IMR-90 (cell line): ENCODE results near the gene ELF5. TPM values are rescaled to one million over a fixed set of nuclear protein-coding genes. Genes with fewer than 3 reads are reported as not detected.

Source experiments
- ATAC-seq: fragments of 200-7000 bp; cut with Tn5 transposase; 2 replicates; pipeline ENCODE4 v1.9.1; 2020; ENCODE audit warnings: low read depth, mild to moderate bottlenecking, moderate library complexity
- BruUV-seq: library from RNA; stranded (reverse); fragments of 400-500 nt; replicated peaks from 2 replicates; lab custom pipeline; 2021; lab: Mats Ljungman, UMichigan
- CTCF ChIA-PET: fragments of 300-600 bp; formaldehyde crosslinking; extraction: SDS; loops from one replicate; lab custom pipeline; 2021; ENCODE audit warnings: antibody characterized with exemption; lab: Yijun Ruan, JAX
- POLR2A ChIA-PET: fragments of 300-600 bp; sonication (Branson Sonifier 250); formaldehyde crosslinking; loops from one replicate; lab custom pipeline; 2022; ENCODE audit warnings: antibody characterized with exemption; ENCODE audit not compliant: unreplicated experiment; lab: Charles Lee
- DNase-seq: peaks from one replicate; pipeline ENCODE4 v3.0.0; 2013
- H2AFZ ChIP-seq: replicated peaks from 2 replicates; pipeline ENCODE3; 2013; ENCODE audit warnings: low read length, mild to moderate bottlenecking; ENCODE audit not compliant: poor library complexity
- H2AK5ac ChIP-seq: 2 replicates; pipeline ENCODE4 v1.6.1; 2013; ENCODE audit warnings: low read depth, low read length, inconsistent platforms
- H2AK9ac ChIP-seq: replicated peaks from 2 replicates; pipeline ENCODE3; 2013; ENCODE audit warnings: mild to moderate bottlenecking, low read depth, low read length, moderate library complexity; ENCODE audit not compliant: poor library complexity
- H2BK120ac ChIP-seq: 2 replicates; pipeline ENCODE4 v1.6.1; 2013; ENCODE audit warnings: low read depth, low read length, inconsistent platforms
- H2BK15ac ChIP-seq: 3 replicates; pipeline ENCODE4 v1.6.1; 2013; ENCODE audit warnings: low read depth, low read length, inconsistent platforms
- H2BK20ac ChIP-seq: 2 replicates; pipeline ENCODE4 v1.6.1; 2013; ENCODE audit warnings: low read depth, mild to moderate bottlenecking, inconsistent platforms, low read length, moderate library complexity
- H2BK5ac ChIP-seq: 2 replicates; pipeline ENCODE4 v1.6.1; 2013; ENCODE audit warnings: mild to moderate bottlenecking, low read depth, low read length, inconsistent platforms; ENCODE audit not compliant: poor library complexity, severe bottlenecking
- H3K14ac ChIP-seq: replicated peaks from 2 replicates; pipeline ENCODE4 v1.6.1; 2013; ENCODE audit warnings: low read depth, low read length, inconsistent platforms
- H3K18ac ChIP-seq: 2 replicates; pipeline ENCODE4 v1.6.1; 2013; ENCODE audit warnings: low read depth, low read length, control low read depth
- H3K23ac ChIP-seq: 2 replicates; pipeline ENCODE4 v1.6.1; 2013; ENCODE audit warnings: low read depth, low read length, inconsistent platforms
- H3K27ac ChIP-seq: 2 replicates; pipeline ENCODE4 v1.5.1; 2013; ENCODE audit warnings: mild to moderate bottlenecking, control low read depth, low read length; ENCODE audit not compliant: insufficient read depth
- H3K27me3 ChIP-seq: 2 replicates; pipeline ENCODE4 v1.6.1; 2013; ENCODE audit warnings: low read length; ENCODE audit not compliant: control insufficient read depth, insufficient read depth
- H3K36me3 ChIP-seq: 2 replicates; pipeline ENCODE4 v1.6.1; 2013; ENCODE audit warnings: low read length, mixed read lengths; ENCODE audit not compliant: control insufficient read depth, insufficient read depth
- H3K4ac ChIP-seq: 2 replicates; pipeline ENCODE4 v1.6.1; 2013; ENCODE audit warnings: low read depth, low read length, inconsistent platforms
- H3K4me1 ChIP-seq: 2 replicates; pipeline ENCODE4 v1.6.1; 2013; ENCODE audit warnings: low read length, mixed read lengths; ENCODE audit not compliant: control insufficient read depth, insufficient read depth
- H3K4me2 ChIP-seq: 2 replicates; pipeline ENCODE4 v1.6.1; 2013; ENCODE audit warnings: low read depth, mild to moderate bottlenecking, control low read depth, low read length, moderate library complexity
- H3K4me3 ChIP-seq: 2 replicates; pipeline ENCODE4 v1.5.1; 2013; ENCODE audit warnings: low read depth, mild to moderate bottlenecking, control low read depth, low read length, moderate library complexity; ENCODE audit not compliant: insufficient read depth
- H3K56ac ChIP-seq: 2 replicates; pipeline ENCODE4 v1.6.1; 2013; ENCODE audit warnings: low read length, inconsistent platforms; ENCODE audit not compliant: insufficient read depth; ENCODE audit errors: extremely low read depth
- H3K79me1 ChIP-seq, 2 experiments: 2 replicates each; pipeline ENCODE4 v1.6.1; 2013; ENCODE audit warnings: low read length in 2 of 2, inconsistent platforms in 1 of 2, low read depth in 1 of 2
- H3K9ac ChIP-seq: 2 replicates; pipeline ENCODE4 v1.6.1; 2013; ENCODE audit warnings: low read depth, low read length, control low read depth
- H3K9me1 ChIP-seq: 2 replicates; pipeline ENCODE4 v1.6.1; 2013; ENCODE audit warnings: low read length, inconsistent platforms; ENCODE audit not compliant: insufficient read depth
- H3K9me3 ChIP-seq: 2 replicates; pipeline ENCODE4 v1.6.1; 2013; ENCODE audit warnings: low read length; ENCODE audit not compliant: control insufficient read depth, insufficient read depth
- H4K20me1 ChIP-seq: 2 replicates; pipeline ENCODE4 v1.6.1; 2013; ENCODE audit warnings: low read length, inconsistent platforms; ENCODE audit not compliant: insufficient read depth
- H4K5ac ChIP-seq: 2 replicates; pipeline ENCODE4 v1.6.1; 2013; ENCODE audit warnings: mild to moderate bottlenecking, low read depth, low read length, control low read depth
- H4K8ac ChIP-seq, 2 experiments: 2 replicates each; pipeline ENCODE4 v1.6.1; 2013; ENCODE audit warnings: low read depth in 2 of 2, low read length in 2 of 2, control low read depth in 1 of 2, inconsistent platforms in 1 of 2
- H4K91ac ChIP-seq: 2 replicates; pipeline ENCODE4 v1.6.1; 2013; ENCODE audit warnings: low read depth, low read length, inconsistent platforms; ENCODE audit not compliant: insufficient read depth
- BHLHE40 ChIP-seq: fragments of 150-350 bp; IDR thresholded peaks from 2 replicates; pipeline ENCODE4 v1.6.1; 2016; ENCODE audit warnings: mild to moderate bottlenecking, low read depth, low read length
- CEBPB ChIP-seq: IDR thresholded peaks from 2 replicates; pipeline ENCODE4 v1.6.1; 2012; ENCODE audit warnings: low read depth, low read length, improper control_type of control experiment
- CHD1 ChIP-seq: IDR thresholded peaks from 2 replicates; pipeline ENCODE4 v1.6.1; 2012; ENCODE audit warnings: low read depth, low read length, improper control_type of control experiment
- CTCF ChIP-seq: conservative IDR thresholded peaks from 2 replicates; pipeline ENCODE4 v1.5.1; 2012; ENCODE audit warnings: mild to moderate bottlenecking, low read depth, low read length, improper control_type of control experiment
- FOS ChIP-seq: fragments of 150-350 bp; IDR thresholded peaks from 2 replicates; pipeline ENCODE4 v1.6.1; 2016; ENCODE audit warnings: low read depth, low read length
- MAFK ChIP-seq: IDR thresholded peaks from 2 replicates; pipeline ENCODE4 v1.6.1; 2012; ENCODE audit warnings: low read depth, low read length, improper control_type of control experiment
- MXI1 ChIP-seq: IDR thresholded peaks from 2 replicates; pipeline ENCODE4 v1.6.1; 2012; ENCODE audit warnings: low read depth, mild to moderate bottlenecking, low read length, moderate library complexity, borderline replicate concordance
- NFE2L2 ChIP-seq: fragments of 150-350 bp; IDR thresholded peaks from 2 replicates; pipeline ENCODE4 v1.6.1; 2016; ENCODE audit warnings: low read depth, mild to moderate bottlenecking, low read length
- RAD21 ChIP-seq: IDR thresholded peaks from 2 replicates; pipeline ENCODE4 v1.6.1; 2012; ENCODE audit warnings: low read length, improper control_type of control experiment
- RCOR1 ChIP-seq: IDR thresholded peaks from 2 replicates; pipeline ENCODE4 v1.6.1; 2012; ENCODE audit warnings: mild to moderate bottlenecking, low read length, improper control_type of control experiment; ENCODE audit not compliant: insufficient replicate concordance
- RFX5 ChIP-seq: IDR thresholded peaks from 2 replicates; pipeline ENCODE4 v1.8.0; 2012; ENCODE audit warnings: low read depth, mild to moderate bottlenecking, low read length, moderate library complexity
- WGBS, 2 experiments: methylation state at CpG; one replicate each; pipeline versions ENCODE4 v1.1.5 to v1.1.7; 2013; ENCODE audit warnings: missing lambda C conversion rate in 2 of 2; ENCODE audit not compliant: insufficient read length in 1 of 2; ENCODE audit errors: extremely low coverage in 2 of 2; 5-methylcytosine and 5-hydroxymethylcytosine counted together
- dilution Hi-C: fragments of 300-500 bp; cut with HindIII; formaldehyde crosslinking; loops from one replicate; pipeline ENCODE4 v1.14.3; 2018; ENCODE audit warnings: low sequenced_read_pairs; ENCODE audit not compliant: unreplicated experiment
- in situ Hi-C: fragments of 300-500 bp; cut with MboI; formaldehyde crosslinking; loops from 3 replicates; pipeline ENCODE4 v1.14.3; 2019; ENCODE audit warnings: low sequenced_read_pairs, inconsistent platforms, mixed read lengths
- intact Hi-C: fragments of 100-400 bp; cut with micrococcal nuclease; formaldehyde crosslinking; loops from 2 replicates; pipeline ENCODE4 v1.10.0; 2022
- polyA plus RNA-seq, 3 experiments: library from polyadenylated mRNA; depleted of rRNA; stranded (reverse); fragments of >200 nt; gene quantifications; 2 replicates each; pipeline ENCODE4 v1.2.3, GENCODE V29; 2012; ENCODE audit warnings: low replicate concordance in 1 of 3
- total RNA-seq: library from RNA; depleted of rRNA; stranded (reverse); fragments of >200 nt; gene quantifications from 2 replicates; pipeline ENCODE4 v1.2.3, GENCODE V29; 2012
- TF ChIP-seq, protein P1 (sequence below): fragments of 150-350 bp; IDR thresholded peaks from 2 replicates; pipeline ENCODE4 v1.6.1; 2016; ENCODE audit warnings: low read depth, mild to moderate bottlenecking, low read length, moderate library complexity, borderline replicate concordance

The ELF5 gene
- total and polyA plus RNA-seq, 2 of the 4 experiments (the other 2 are of a cell fraction) = not detected

DNA sequence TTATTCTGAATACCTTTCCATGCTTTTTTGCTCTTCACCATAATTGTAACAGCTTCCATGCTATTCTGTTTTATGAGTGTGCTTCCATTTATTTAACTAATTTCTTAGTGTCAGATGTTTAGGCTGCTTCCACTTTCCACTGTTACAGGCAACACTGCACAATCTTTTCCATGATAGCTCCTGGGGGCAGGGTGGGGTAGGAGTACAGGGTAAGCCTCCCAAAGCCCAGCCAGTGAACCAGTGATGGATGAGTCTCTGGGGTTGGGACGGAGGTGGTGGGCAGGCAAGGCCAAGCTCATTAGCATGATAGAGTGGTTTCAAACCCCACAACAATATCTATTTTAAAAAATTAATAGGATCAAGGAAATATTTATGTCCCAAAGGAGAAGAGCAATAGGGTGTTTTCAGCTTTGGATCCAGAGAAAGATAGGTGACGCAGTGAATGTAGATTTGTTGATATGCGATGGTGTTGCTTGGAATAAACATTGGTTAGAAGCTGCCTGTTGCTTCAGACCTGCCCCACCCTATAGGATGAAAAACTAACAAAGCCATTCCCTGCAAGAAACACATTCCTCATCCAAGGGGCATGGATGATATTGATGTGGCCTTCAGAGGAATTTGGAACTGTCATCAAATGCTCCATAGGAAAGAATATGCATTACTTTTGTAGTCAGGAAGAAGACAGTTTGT is 17.1 kb upstream of the ELF5 start:
- Histone ChIP-seq H2AFZ (no peak overlapping the region), H3K36me3 (no peaks in the 10 kb centered on the region), H2BK120ac (no peak overlapping the region), H3K56ac (no peak overlapping the region), H2AK9ac (no peak overlapping the region), H3K23ac (no peak overlapping the region), H3K4me2 (no peak overlapping the region), H2BK5ac (no peak overlapping the region), H3K4me3 (no peak overlapping the region), H2BK15ac (no peak overlapping the region), H2AK5ac (no peak overlapping the region), H3K14ac (no peak overlapping the region), H3K4ac (no peak overlapping the region), H4K8ac (no peak overlapping the region), H3K4me1 (no peaks in the 10 kb centered on the region), H3K27ac (no peak overlapping the region), H3K18ac (no peak overlapping the region), H4K20me1 (no peaks in the 10 kb centered on the region), H3K79me1 (no peaks in the 10 kb centered on the region), H3K9ac (no peak overlapping the region), H4K91ac (no peak overlapping the region), H3K27me3 (peaks cover 30% of the 10 kb centered on the region), H3K9me1 (no peaks in the 10 kb centered on the region), H2BK20ac (no peak overlapping the region), H4K5ac (no peak overlapping the region), H3K9me3 (peaks cover 10% of the 10 kb centered on the region)
- TF ChIP-seq RAD21 (no peak), MXI1 (no peak), CEBPB (no peak), MAFK (no peak), NFE2L2 (no peak), RCOR1 (no peak), FOS (no peak), RFX5 (no peak), BHLHE40 (no peak), CHD1 (no peak), CTCF (no peak)
- TF ChIP-seq, protein P1, sequence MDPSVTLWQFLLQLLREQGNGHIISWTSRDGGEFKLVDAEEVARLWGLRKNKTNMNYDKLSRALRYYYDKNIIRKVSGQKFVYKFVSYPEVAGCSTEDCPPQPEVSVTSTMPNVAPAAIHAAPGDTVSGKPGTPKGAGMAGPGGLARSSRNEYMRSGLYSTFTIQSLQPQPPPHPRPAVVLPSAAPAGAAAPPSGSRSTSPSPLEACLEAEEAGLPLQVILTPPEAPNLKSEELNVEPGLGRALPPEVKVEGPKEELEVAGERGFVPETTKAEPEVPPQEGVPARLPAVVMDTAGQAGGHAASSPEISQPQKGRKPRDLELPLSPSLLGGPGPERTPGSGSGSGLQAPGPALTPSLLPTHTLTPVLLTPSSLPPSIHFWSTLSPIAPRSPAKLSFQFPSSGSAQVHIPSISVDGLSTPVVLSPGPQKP = no peak
- ChIA-PET POLR2A (no interaction called here), CTCF (no interaction called here)
- BruUV-seq = no TSS peak
- in situ Hi-C loops (no loop called here), intact Hi-C loops (no loop called here), dilution Hi-C loops (no loop called here)
- DNase-seq = no peak
- ATAC-seq = no peak
- WGBS, 2 experiments = no CpG with 5 or more reads among the region's 3 CpGs
